Common myeloid progenitor, CD34-positive (primary cell): ENCODE results near the gene SHISA2.

Experiments used
- CTCF ChIA-PET: fragments of 350-600 bp; sonication (Branson Sonifier 250); formaldehyde crosslinking; loops from one replicate; lab custom pipeline; 2021; ENCODE audit warnings: antibody characterized with exemption; lab: Charles Lee
- POLR2A ChIA-PET: fragments of 350-600 bp; sonication (Branson Sonifier 250); formaldehyde crosslinking; loops from one replicate; lab custom pipeline; 2021; ENCODE audit warnings: antibody characterized with exemption; lab: Charles Lee
- DNase-seq, 3 donors: peaks; one replicate each; pipeline versions ENCODE4 v3.0.0 to v3.0.0-alpha.2; 2013
- H3K27ac ChIP-seq, 2 experiments: 1 replicate in 1 of 2; 2 replicates in 1 of 2; pipeline ENCODE4 v1.7.0; 2013; ENCODE audit warnings: inconsistent platforms in 2 of 2, low read length in 2 of 2, mild to moderate bottlenecking in 2 of 2, low read depth in 1 of 2, moderate library complexity in 1 of 2; ENCODE audit not compliant: severe bottlenecking in 2 of 2, insufficient read depth in 1 of 2, poor library complexity in 1 of 2
- H3K27me3 ChIP-seq, 5 experiments: replicated peaks in 2 of 5; 1 replicate in 3 of 5; 2 replicates in 2 of 5; pipeline versions ENCODE4 v1.6.1 to v1.7.0; 2013; ENCODE audit warnings: low read length in 4 of 5, mild to moderate bottlenecking in 2 of 5, moderate library complexity in 2 of 5, inconsistent platforms in 1 of 5; ENCODE audit not compliant: insufficient read depth in 5 of 5, control insufficient read depth in 4 of 5
- H3K36me3 ChIP-seq, 4 experiments: 1 replicate in 2 of 4; 2 replicates in 2 of 4; pipeline versions ENCODE4 v1.6.1 to v1.7.0; 2013; ENCODE audit warnings: low read length in 3 of 4, control low read depth in 1 of 4, mild to moderate bottlenecking in 1 of 4; ENCODE audit not compliant: control insufficient read depth in 4 of 4, insufficient read depth in 4 of 4
- H3K4me1 ChIP-seq, 4 experiments: 1 replicate in 3 of 4; 2 replicates in 1 of 4; pipeline versions ENCODE4 v1.6.1 to v1.7.1; 2013; ENCODE audit warnings: low read length in 3 of 4, mild to moderate bottlenecking in 3 of 4, control low read depth in 1 of 4, inconsistent platforms in 1 of 4, moderate library complexity in 1 of 4; ENCODE audit not compliant: control insufficient read depth in 4 of 4, insufficient read depth in 4 of 4; ENCODE audit errors: control extremely low read depth in 1 of 4
- H3K4me3 ChIP-seq, 7 experiments: 1 replicate in 4 of 7; 2 replicates in 3 of 7; pipeline versions ENCODE4 v1.5.1 to v1.7.0; 2013; ENCODE audit warnings: mild to moderate bottlenecking in 7 of 7, low read length in 6 of 7, moderate library complexity in 6 of 7, inconsistent platforms in 2 of 7, low read depth in 2 of 7, control low read depth in 1 of 7; ENCODE audit not compliant: insufficient read depth in 4 of 7, control insufficient read depth in 1 of 7; ENCODE audit errors: extremely low read depth in 1 of 7
- H3K9me3 ChIP-seq, 5 experiments: 1 replicate in 4 of 5; 2 replicates in 1 of 5; pipeline versions ENCODE4 v1.6.1 to v1.7.1; 2013; ENCODE audit warnings: low read length in 4 of 5, mild to moderate bottlenecking in 2 of 5, inconsistent platforms in 1 of 5, low read depth in 1 of 5, moderate library complexity in 1 of 5; ENCODE audit not compliant: control insufficient read depth in 4 of 5, insufficient read depth in 2 of 5; ENCODE audit errors: control extremely low read depth in 1 of 5
- whole genome bisulfite sequencing: methylation state at CpG from one replicate; pipeline ENCODE4 v1.1.5; 2013; ENCODE audit not compliant: insufficient coverage; 5-methylcytosine and 5-hydroxymethylcytosine counted together

Gene SHISA2

GRCh38 chr13:26041444-26041843, 10.4 kb downstream of the SHISA2 start:
- no peak overlapping the region for H3K27ac ChIP-seq
- DNase-seq = no peak
- no peaks in the 10 kb centered on the region for H3K36me3 ChIP-seq
- no peaks in the 10 kb centered on the region for H3K4me1 ChIP-seq
- ChIA-PET POLR2A (interaction anchor here (0.5 kb wide), 1 partner anchor 955 kb away, joined by 3 read pairs; no protein-coding TSS in a partner anchor), CTCF (interaction anchor here (0.8 kb wide), 1 partner anchor 17 kb away, joined by 3 read pairs; no protein-coding TSS in a partner anchor)
- WGBS = 70% methylated on average over 3 of the region's 3 CpGs
- H3K9me3 ChIP-seq = peaks cover 0 to under 1% (median 0%) of the 10 kb centered on the region in 5 experiments
- peaks cover 0 to 7% (median 1%) of the 10 kb centered on the region in 5 experiments for H3K27me3 ChIP-seq
- no peak overlapping the region for H3K4me3 ChIP-seq

GRCh38 chr13:26038931-26039475, 12.8 kb downstream of the SHISA2 start:
- H3K9me3 ChIP-seq = peaks cover 0 to 3% (median 0%) of the 10 kb centered on the region in 5 experiments
- no peaks in the 10 kb centered on the region for H3K4me1 ChIP-seq
- H3K27me3 ChIP-seq = peaks cover 0 to 3% (median 0%) of the 10 kb centered on the region in 5 experiments
- DNase-seq = no peak
- 100% methylated on average over 1 of the region's 8 CpGs for WGBS
- ChIA-PET POLR2A (no interaction called here), CTCF (no interaction called here)
- no peak overlapping the region for H3K4me3 ChIP-seq
- H3K27ac ChIP-seq = no peak overlapping the region
- H3K36me3 ChIP-seq = no peaks in the 10 kb centered on the region

DNA sequence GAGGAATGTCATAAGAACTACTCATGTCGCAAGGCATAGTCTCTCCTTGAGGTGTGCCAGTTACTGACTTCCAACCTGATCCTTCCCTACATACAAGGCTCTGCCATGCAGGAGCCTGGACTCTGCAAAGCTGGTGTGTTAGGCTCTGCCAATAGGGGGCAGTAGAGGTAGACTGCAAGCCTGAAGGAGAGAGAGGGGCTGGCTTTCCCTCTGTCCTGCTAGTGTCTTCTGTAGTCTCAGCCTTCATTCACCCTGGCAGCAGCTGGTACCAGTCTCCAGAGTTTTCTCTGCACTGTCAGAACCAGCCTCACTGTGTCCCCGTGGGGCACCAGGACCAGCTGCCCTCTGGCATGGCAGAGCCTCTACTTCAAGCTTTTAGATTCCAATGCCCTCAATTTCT, 14.5 kb downstream of the SHISA2 start:
- H3K27ac ChIP-seq = no peak overlapping the region
- ChIA-PET POLR2A (no interaction called here), CTCF (interaction anchor here (0.6 kb wide), 1 partner anchor 26 kb away, joined by 3 read pairs; no protein-coding TSS in a partner anchor)
- H3K9me3 ChIP-seq = peaks cover 0 to 3% (median 0%) of the 10 kb centered on the region in 5 experiments
- H3K4me3 ChIP-seq = no peak overlapping the region
- H3K36me3 ChIP-seq = no peaks in the 10 kb centered on the region
- peak in 1 of 3 donors; percentile 21 for DNase-seq
- 53% methylated on average over 1 of the region's 2 CpGs for WGBS
- no peaks in the 10 kb centered on the region for H3K27me3 ChIP-seq
- no peaks in the 10 kb centered on the region for H3K4me1 ChIP-seq

DNA sequence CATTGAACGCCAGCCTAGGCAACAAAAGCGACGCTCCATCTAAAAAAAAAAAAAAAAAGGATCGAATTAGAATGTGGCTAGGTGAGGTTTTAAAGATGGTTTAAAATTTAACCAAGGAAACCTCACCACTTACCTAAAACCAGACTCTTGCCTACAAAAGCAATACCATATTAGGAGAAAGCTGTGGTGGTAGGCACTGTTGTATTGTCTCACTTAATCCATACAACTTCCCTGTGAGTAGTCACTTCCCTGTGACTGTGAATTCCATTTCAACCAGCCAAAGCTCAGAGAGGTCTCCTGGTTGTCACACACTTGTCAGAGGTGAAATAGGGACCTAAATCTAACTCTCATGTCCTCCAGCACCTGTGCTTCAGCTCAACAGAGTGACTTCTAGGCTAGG, 15.4 kb downstream of the SHISA2 start:
- Histone ChIP-seq H3K27me3 (no peaks in the 10 kb centered on the region), H3K4me1 (no peaks in the 10 kb centered on the region), H3K9me3 (peaks cover 0 to 3% (median 0%) of the 10 kb centered on the region in 5 experiments), H3K4me3 (no peak overlapping the region), H3K27ac (no peak overlapping the region), H3K36me3 (no peaks in the 10 kb centered on the region)
- no CpG with 5 or more reads among the region's 4 CpGs for WGBS
- no peak for DNase-seq
- ChIA-PET POLR2A (no interaction called here), CTCF (interaction anchor here (0.6 to 1.4 kb wide), 3 partner anchors 19 to 1561 kb away, joined by 3 read pairs; no protein-coding TSS in a partner anchor)

- WGBS = 100% methylated on average over 3 of the region's 3 CpGs
- Histone ChIP-seq H3K27me3 (no peaks in the 10 kb centered on the region), H3K4me1 (no peaks in the 10 kb centered on the region), H3K27ac (no peak overlapping the region), H3K4me3 (no peak overlapping the region), H3K9me3 (peaks cover 0 to 8% (median 0%) of the 10 kb centered on the region in 5 experiments), H3K36me3 (no peaks in the 10 kb centered on the region)
- POLR2A ChIA-PET = no interaction called here
- DNase-seq = no peak
- CTCF ChIA-PET = interaction anchor here (1.1 kb wide), 1 partner anchor 15 kb away, joined by 3 read pairs; no protein-coding TSS in a partner anchor
Observed at GRCh38 chr13:26034018-26034417, 17.8 kb downstream of the SHISA2 start.

GRCh38 chr13:26030331-26030730, 21.5 kb downstream of the SHISA2 start:
- no peaks in the 10 kb centered on the region for H3K27me3 ChIP-seq
- H3K4me1 ChIP-seq = no peaks in the 10 kb centered on the region
- WGBS = 95% methylated on average over 3 of the region's 4 CpGs
- H3K27ac ChIP-seq = no peak overlapping the region
- H3K9me3 ChIP-seq = peaks cover 0 to 5% (median 0%) of the 10 kb centered on the region in 5 experiments
- no peak overlapping the region for H3K4me3 ChIP-seq
- H3K36me3 ChIP-seq = no peaks in the 10 kb centered on the region
- DNase-seq = no peak
- POLR2A ChIA-PET = no interaction called here
- CTCF ChIA-PET = no interaction called here

- ChIA-PET CTCF (no interaction called here), POLR2A (no interaction called here)
- WGBS = 100% methylated on average over 1 of the region's 4 CpGs
- DNase-seq = no peak
- Histone ChIP-seq H3K36me3 (no peaks in the 10 kb centered on the region), H3K4me1 (no peaks in the 10 kb centered on the region), H3K27ac (no peak overlapping the region), H3K9me3 (peaks cover 0 to 5% (median 0%) of the 10 kb centered on the region in 5 experiments), H3K27me3 (no peaks in the 10 kb centered on the region), H3K4me3 (no peak overlapping the region)
Observed at GRCh38 chr13:26029581-26030136, 22.2 kb downstream of the SHISA2 start.
